Vagina (tissue), 2 donors: ENCODE measurements around the gene TBXAS1. TPM values are rescaled to one million over a fixed set of nuclear protein-coding genes. Genes with fewer than 3 reads are reported as not detected.

Experiments
- DNase-seq, 2 donors: peaks; one replicate each; pipeline ENCODE4 v3.0.0-alpha.2; 2017; ENCODE audit errors: extremely low spot score in 2 of 2
- H3K27ac ChIP-seq: fragments of 200-600 bp; sonication (generic); one replicate; pipeline ENCODE4 v1.5.1; 2019
- H3K27me3 ChIP-seq: fragments of 200-600 bp; sonication (generic); one replicate; pipeline ENCODE4 v1.5.1; 2019
- H3K36me3 ChIP-seq, 2 donors: fragments of 200-600 bp; sonication (generic); one replicate each; pipeline ENCODE4 v1.5.1; 2017 to 2019
- H3K4me1 ChIP-seq: fragments of 200-600 bp; sonication (generic); one replicate; pipeline ENCODE4 v1.5.1; 2019
- H3K4me3 ChIP-seq, 2 donors: fragments of 200-600 bp; sonication (generic); 1 replicate in 1 of 2; 2 replicates in 1 of 2; pipeline ENCODE4 v1.5.1; 2016 to 2019
- H3K9me3 ChIP-seq: fragments of 200-600 bp; sonication (generic); one replicate; pipeline ENCODE4 v1.5.1; 2019
- CTCF ChIP-seq, 3 experiments: fragments of 450-650 bp in 2 of 3; fragments of 200-600 bp in 1 of 3; sonication (generic) in 1 of 3; IDR thresholded peaks; one replicate each; pipeline ENCODE4 v1.5.1; 2017 to 2019; ENCODE audit warnings: antibody characterized with exemption in 3 of 3, mild to moderate bottlenecking in 2 of 3, moderate library complexity in 2 of 3
- POLR2A ChIP-seq, 2 donors: fragments of 450-650 bp; IDR thresholded peaks; one replicate each; pipeline ENCODE4 v1.6.1; 2017; ENCODE audit warnings: antibody characterized with exemption in 2 of 2, mild to moderate bottlenecking in 2 of 2, moderate library complexity in 2 of 2
- POLR2AphosphoS5 ChIP-seq, 2 donors: sonication (generic); formaldehyde crosslinking; IDR thresholded peaks; one replicate each; pipeline ENCODE4 v1.9.0; 2017; ENCODE audit warnings: antibody characterized with exemption in 2 of 2, mild to moderate bottlenecking in 2 of 2, low read depth in 1 of 2; ENCODE audit not compliant: insufficient read depth in 1 of 2
- intact Hi-C: fragments of 100-400 bp; cut with DNase I; formaldehyde crosslinking; loops from one replicate; pipeline ENCODE4 v1.15.1; 2023
- total RNA-seq: library from RNA; depleted of rRNA; stranded (reverse); fragments of >200 nt; gene quantifications from one replicate; pipeline ENCODE4 v1.2.3, GENCODE V29; 2016

The TBXAS1 gene
- total RNA-seq, 1 donor from 2014 or later: 18.4 TPM

- no peak overlapping the region for H3K27ac ChIP-seq
- H3K9me3 ChIP-seq: no peaks in the 10 kb centered on the region
- H3K36me3 ChIP-seq: no peaks in the 10 kb centered on the region
- no peaks in the 10 kb centered on the region for H3K27me3 ChIP-seq
- H3K4me1 ChIP-seq: no peaks in the 10 kb centered on the region
- no peak for DNase-seq
- no peak overlapping the region for H3K4me3 ChIP-seq
- no peak for TF ChIP-seq POLR2A (IDR thresholded peaks at IDR 0.05)
- TF ChIP-seq CTCF (IDR thresholded peaks at IDR 0.05): no peak
- TF ChIP-seq POLR2AphosphoS5 (IDR thresholded peaks at IDR 0.05; ENCODE audit: insufficient read depth in 1 of 2, low read depth in 1 of 2): no peak
- intact Hi-C loops: no loop called here
These were observed 64.4 kb downstream of the TBXAS1 start for GRCh38 chr7:139893461-139893860.

GRCh38 chr7:139893999-139894398, 64.9 kb downstream of the TBXAS1 start:
- intact Hi-C loops: no loop called here
- Histone ChIP-seq H3K9me3 (no peaks in the 10 kb centered on the region), H3K4me1 (no peaks in the 10 kb centered on the region), H3K4me3 (no peak overlapping the region), H3K27me3 (no peaks in the 10 kb centered on the region), H3K36me3 (no peaks in the 10 kb centered on the region), H3K27ac (no peak overlapping the region)
- TF ChIP-seq CTCF (IDR thresholded peaks at IDR 0.05) (no peak), POLR2A (IDR thresholded peaks at IDR 0.05) (no peak), POLR2AphosphoS5 (IDR thresholded peaks at IDR 0.05; ENCODE audit: insufficient read depth in 1 of 2, low read depth in 1 of 2) (no peak)
- DNase-seq: no peak

GRCh38 chr7:139895141-139895829, 66.2 kb downstream of the TBXAS1 start:
- Histone ChIP-seq H3K4me1 (no peaks in the 10 kb centered on the region), H3K36me3 (no peaks in the 10 kb centered on the region), H3K4me3 (no peak overlapping the region), H3K9me3 (no peaks in the 10 kb centered on the region), H3K27ac (no peak overlapping the region), H3K27me3 (no peaks in the 10 kb centered on the region)
- TF ChIP-seq POLR2AphosphoS5 (IDR thresholded peaks at IDR 0.05; ENCODE audit: insufficient read depth in 1 of 2, low read depth in 1 of 2) (no peak), POLR2A (IDR thresholded peaks at IDR 0.05) (no peak), CTCF (IDR thresholded peaks at IDR 0.05) (no peak)
- intact Hi-C loops: loop anchor here (5.0 kb wide), 1 partner anchor 1743 kb away; no protein-coding TSS in a partner anchor
- DNase-seq: peak in 1 of 2 donors; percentile 93

GRCh38 chr7:139896288-139896687, 67.2 kb downstream of the TBXAS1 start:
- intact Hi-C loops: loop anchor here (5.0 kb wide), 1 partner anchor 1744 kb away; no protein-coding TSS in a partner anchor
- Histone ChIP-seq H3K4me1 (no peaks in the 10 kb centered on the region), H3K4me3 (no peak overlapping the region), H3K9me3 (no peaks in the 10 kb centered on the region), H3K36me3 (no peaks in the 10 kb centered on the region), H3K27ac (no peak overlapping the region), H3K27me3 (no peaks in the 10 kb centered on the region)
- no peak for DNase-seq
- TF ChIP-seq CTCF (IDR thresholded peaks at IDR 0.05) (no peak), POLR2AphosphoS5 (IDR thresholded peaks at IDR 0.05; ENCODE audit: insufficient read depth in 1 of 2, low read depth in 1 of 2) (no peak), POLR2A (IDR thresholded peaks at IDR 0.05) (no peak)

GRCh38 chr7:139896831-139897230, 67.8 kb downstream of the TBXAS1 start:
- Histone ChIP-seq H3K36me3 (no peaks in the 10 kb centered on the region), H3K4me3 (no peak overlapping the region), H3K9me3 (no peaks in the 10 kb centered on the region), H3K27me3 (no peaks in the 10 kb centered on the region), H3K27ac (no peak overlapping the region), H3K4me1 (no peaks in the 10 kb centered on the region)
- intact Hi-C loops: loop anchor here (5.0 kb wide), 1 partner anchor 1745 kb away; no protein-coding TSS in a partner anchor
- no peak for DNase-seq
- TF ChIP-seq CTCF (IDR thresholded peaks at IDR 0.05): no peak
- TF ChIP-seq POLR2AphosphoS5 (IDR thresholded peaks at IDR 0.05; ENCODE audit: insufficient read depth in 1 of 2, low read depth in 1 of 2): no peak
